Measurements from ENCODE around the gene RTKN. TPM values are rescaled to one million over a fixed set of nuclear protein-coding genes. Genes with fewer than 3 reads are reported as not detected.

Gene RTKN
- total and polyA plus RNA-seq, 2 of the 13 experiments (the other 11 are each of a cell fraction or from before 2014, with no cell fraction given), result 159 to 166 TPM

DNA sequence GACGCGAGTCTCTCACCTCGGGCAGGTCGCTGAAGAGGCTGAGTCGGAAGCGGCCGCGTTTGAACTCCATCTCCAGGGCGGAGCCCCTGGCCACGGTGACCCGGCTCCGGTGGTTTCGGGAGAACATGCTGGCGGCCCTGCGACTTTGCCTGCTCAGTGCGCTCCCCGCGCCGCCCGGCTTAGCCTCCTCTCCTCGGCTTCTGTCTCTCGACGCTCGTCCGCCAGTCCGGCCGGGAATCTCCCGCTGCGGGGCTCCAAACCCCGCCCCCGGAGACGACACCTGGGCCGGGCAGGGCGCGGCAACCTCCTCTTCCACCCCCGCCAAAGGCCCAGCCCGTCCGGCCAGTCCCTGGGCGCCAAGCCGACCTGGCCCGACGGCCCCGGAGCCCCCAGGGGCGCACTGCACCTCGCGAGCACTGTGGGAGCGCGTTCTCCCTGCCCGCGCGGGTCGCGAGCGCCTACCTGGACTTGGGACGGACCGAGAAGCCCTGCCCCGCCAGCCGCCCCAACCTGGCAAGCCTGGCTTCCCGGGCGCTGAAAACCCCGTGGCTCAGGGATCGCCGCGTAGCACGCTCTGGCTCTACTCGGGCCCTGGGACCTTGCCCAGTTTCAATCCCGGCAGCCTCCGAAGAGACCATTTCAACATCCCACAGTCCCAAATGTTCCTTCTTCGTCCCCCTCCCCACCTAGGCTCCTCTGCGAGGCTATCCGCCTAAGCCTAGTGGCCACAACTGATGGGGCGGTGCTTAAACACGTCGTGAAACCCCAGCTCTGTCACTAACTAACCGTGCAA is at the start of gene RTKN (continued):
- TF ChIP-seq STAG1 (CRISPR knock-in tag; IDR thresholded peaks at IDR 0.05) (peak; percentile 15; the same call in 1 of the 2 replicates), ZFYVE20 (CRISPR knock-in tag; IDR thresholded peaks at IDR 0.05; ENCODE audit: borderline replicate concordance, low read depth) (peak; percentile 88; the same call in 1 of the 2 replicates), ZNF30 (CRISPR knock-in tag; IDR thresholded peaks at IDR 0.05) (peak; percentile 65; the same call in 1 of the 2 replicates), DNMT3B (CRISPR knock-in tag; conservative IDR thresholded peaks at IDR 0.05) (peak; percentile 70; the same call in 1 of the 2 replicates), SOX13 (IDR thresholded peaks at IDR 0.05) (no peak; the same call in 1 of the 2 replicates), SOX13 (CRISPR knock-in tag; conservative IDR thresholded peaks at IDR 0.05 in 1 of 2, IDR thresholded peaks at IDR 0.05 in 1 of 2) (peak in 1 of 2 experiments; percentile 46; a peak in 1 of 4 replicates), NFYC (CRISPR knock-in tag; IDR thresholded peaks at IDR 0.05) (peak; percentile 51; the same call in 1 of the 2 replicates), ZNF224 (CRISPR knock-in tag; IDR thresholded peaks at IDR 0.05) (peak; percentile 23; the same call in 1 of the 2 replicates), ZNF703 (CRISPR knock-in tag; IDR thresholded peaks at IDR 0.05; ENCODE audit: borderline replicate concordance) (peak; percentile 88), ARHGAP35 (CRISPR knock-in tag; IDR thresholded peaks at IDR 0.05; ENCODE audit: borderline replicate concordance) (no peak; the same call in 1 of the 2 replicates), JUND (CRISPR knock-in tag; IDR thresholded peaks at IDR 0.05) (0 out of 2 replicates have a peak, but pooled peaks have one; percentile 39), ZNF253 (CRISPR knock-in tag; IDR thresholded peaks at IDR 0.05; ENCODE audit: borderline replicate concordance) (peak; percentile 83; the same call in 1 of the 2 replicates), JARID2 (CRISPR knock-in tag; IDR thresholded peaks at IDR 0.05; ENCODE audit: insufficient replicate concordance) (peak; percentile 38)
- TF ChIP-seq, protein P1, sequence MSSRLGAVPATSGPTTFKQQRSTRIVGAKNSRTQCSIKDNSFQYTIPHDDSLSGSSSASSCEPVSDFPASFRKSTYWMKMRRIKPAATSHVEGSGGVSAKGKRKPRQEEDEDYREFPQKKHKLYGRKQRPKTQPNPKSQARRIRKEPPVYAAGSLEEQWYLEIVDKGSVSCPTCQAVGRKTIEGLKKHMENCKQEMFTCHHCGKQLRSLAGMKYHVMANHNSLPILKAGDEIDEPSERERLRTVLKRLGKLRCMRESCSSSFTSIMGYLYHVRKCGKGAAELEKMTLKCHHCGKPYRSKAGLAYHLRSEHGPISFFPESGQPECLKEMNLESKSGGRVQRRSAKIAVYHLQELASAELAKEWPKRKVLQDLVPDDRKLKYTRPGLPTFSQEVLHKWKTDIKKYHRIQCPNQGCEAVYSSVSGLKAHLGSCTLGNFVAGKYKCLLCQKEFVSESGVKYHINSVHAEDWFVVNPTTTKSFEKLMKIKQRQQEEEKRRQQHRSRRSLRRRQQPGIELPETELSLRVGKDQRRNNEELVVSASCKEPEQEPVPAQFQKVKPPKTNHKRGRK (CRISPR knock-in tag; IDR thresholded peaks at IDR 0.05), result no peak
- TF ChIP-seq, protein P2, sequence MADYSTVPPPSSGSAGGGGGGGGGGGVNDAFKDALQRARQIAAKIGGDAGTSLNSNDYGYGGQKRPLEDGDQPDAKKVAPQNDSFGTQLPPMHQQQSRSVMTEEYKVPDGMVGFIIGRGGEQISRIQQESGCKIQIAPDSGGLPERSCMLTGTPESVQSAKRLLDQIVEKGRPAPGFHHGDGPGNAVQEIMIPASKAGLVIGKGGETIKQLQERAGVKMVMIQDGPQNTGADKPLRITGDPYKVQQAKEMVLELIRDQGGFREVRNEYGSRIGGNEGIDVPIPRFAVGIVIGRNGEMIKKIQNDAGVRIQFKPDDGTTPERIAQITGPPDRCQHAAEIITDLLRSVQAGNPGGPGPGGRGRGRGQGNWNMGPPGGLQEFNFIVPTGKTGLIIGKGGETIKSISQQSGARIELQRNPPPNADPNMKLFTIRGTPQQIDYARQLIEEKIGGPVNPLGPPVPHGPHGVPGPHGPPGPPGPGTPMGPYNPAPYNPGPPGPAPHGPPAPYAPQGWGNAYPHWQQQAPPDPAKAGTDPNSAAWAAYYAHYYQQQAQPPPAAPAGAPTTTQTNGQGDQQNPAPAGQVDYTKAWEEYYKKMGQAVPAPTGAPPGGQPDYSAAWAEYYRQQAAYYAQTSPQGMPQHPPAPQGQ (CRISPR knock-in tag; IDR thresholded peaks at IDR 0.05; ENCODE audit: borderline replicate concordance), result no peak
- TF ChIP-seq, protein P3, sequence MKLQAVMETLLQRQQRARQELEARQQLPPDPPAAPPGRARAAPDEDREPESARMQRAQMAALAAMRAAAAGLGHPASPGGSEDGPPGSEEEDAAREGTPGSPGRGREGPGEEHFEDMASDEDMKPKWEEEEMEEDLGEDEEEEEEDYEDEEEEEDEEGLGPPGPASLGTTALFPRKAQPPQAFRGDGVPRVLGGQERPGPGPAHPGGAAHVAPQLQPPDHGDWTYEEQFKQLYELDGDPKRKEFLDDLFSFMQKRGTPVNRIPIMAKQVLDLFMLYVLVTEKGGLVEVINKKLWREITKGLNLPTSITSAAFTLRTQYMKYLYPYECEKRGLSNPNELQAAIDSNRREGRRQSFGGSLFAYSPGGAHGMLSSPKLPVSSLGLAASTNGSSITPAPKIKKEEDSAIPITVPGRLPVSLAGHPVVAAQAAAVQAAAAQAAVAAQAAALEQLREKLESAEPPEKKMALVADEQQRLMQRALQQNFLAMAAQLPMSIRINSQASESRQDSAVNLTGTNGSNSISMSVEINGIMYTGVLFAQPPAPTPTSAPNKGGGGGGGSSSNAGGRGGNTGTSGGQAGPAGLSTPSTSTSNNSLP (IDR thresholded peaks at IDR 0.05; ENCODE audit: low read depth, low read length), result no peak
- TF ChIP-seq, protein P4, sequence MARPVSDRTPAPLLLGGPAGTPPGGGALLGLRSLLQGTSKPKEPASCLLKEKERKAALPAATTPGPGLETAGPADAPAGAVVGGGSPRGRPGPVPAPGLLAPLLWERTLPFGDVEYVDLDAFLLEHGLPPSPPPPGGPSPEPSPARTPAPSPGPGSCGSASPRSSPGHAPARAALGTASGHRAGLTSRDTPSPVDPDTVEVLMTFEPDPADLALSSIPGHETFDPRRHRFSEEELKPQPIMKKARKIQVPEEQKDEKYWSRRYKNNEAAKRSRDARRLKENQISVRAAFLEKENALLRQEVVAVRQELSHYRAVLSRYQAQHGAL (CRISPR knock-in tag; IDR thresholded peaks at IDR 0.05; ENCODE audit: not compliant biosample characterization), result no peak
- TF ChIP-seq, protein P5, sequence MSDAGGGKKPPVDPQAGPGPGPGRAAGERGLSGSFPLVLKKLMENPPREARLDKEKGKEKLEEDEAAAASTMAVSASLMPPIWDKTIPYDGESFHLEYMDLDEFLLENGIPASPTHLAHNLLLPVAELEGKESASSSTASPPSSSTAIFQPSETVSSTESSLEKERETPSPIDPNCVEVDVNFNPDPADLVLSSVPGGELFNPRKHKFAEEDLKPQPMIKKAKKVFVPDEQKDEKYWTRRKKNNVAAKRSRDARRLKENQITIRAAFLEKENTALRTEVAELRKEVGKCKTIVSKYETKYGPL (CRISPR knock-in tag; IDR thresholded peaks at IDR 0.05), result peak; percentile 13; the same call in 1 of the 2 replicates
